ENCODE data around the gene MALL.
"Not testable (repeated sequence)": the region's sequence is repeated elsewhere in the genome, so short reads cannot be mapped to it uniquely, and the experiment has no call there.

The MALL gene

DNA sequence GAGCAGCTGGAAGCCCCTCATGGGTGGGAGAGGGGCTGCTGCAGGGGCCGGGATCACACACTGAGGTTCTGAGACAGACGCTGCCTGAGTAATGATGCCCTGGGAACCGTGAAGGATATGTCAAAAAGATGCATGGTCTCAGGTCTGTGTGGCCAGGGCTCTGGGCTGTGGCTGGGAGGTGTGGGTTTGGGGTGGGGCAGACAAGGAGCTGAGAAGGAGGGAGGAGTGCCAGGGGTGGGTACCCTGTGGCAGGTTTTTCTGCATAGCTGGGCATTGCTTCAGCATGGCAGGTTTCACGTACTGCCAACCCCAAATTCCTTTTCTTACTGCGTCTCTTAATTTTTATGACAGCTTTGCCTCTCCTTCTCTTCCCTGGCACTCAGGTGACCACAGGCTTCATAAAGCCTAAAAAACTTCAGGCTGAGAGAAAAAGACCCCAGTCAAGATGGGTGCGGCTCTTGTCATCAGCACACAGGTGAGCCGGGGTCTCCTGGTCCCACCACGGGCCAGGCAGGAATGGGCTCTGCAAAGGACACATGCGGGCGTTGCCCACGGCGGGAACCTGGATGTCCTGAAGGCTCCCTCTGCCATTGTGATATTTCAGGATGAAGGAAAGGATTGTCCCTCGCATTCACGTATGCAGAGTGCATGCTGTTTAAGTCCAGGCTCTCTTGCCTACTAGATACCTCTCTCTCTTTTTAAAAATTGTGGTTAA, 18.0 kb downstream of the MALL start:
- Histone ChIP-seq H3K9ac (ENCODE audit: insufficient read length) (no peak overlapping the region), H3K4me3 (no peak overlapping the region), H3K9me3 (ENCODE audit: low read depth, low read length) (no peaks in the 10 kb centered on the region), H3K36me3 (ENCODE audit: insufficient read depth, low read length) (no peaks in the 10 kb centered on the region), H3K27ac (no peak overlapping the region)
- TF ChIP-seq FOXP2 (optimal IDR thresholded peaks at IDR 0.05; ENCODE audit: control extremely low read depth, extremely low read length, insufficient read depth) (no peak), POLR2AphosphoS5 (IDR thresholded peaks at IDR 0.05; ENCODE audit: borderline replicate concordance, low read depth, low read length) (no peak), EZH2 (IDR thresholded peaks at IDR 0.05) (no peak)
- no peak for DNase-seq (ENCODE audit: low read depth, low spot score)

GRCh38 chr2:110095994-110096633, 19.5 kb downstream of the MALL start:
- Histone ChIP-seq H3K36me3 (ENCODE audit: insufficient read depth, low read length) (no peaks in the 10 kb centered on the region), H3K4me3 (no peak overlapping the region), H3K27ac (no peak overlapping the region), H3K9ac (ENCODE audit: insufficient read length) (no peak overlapping the region), H3K9me3 (ENCODE audit: low read depth, low read length) (no peaks in the 10 kb centered on the region)
- no peak for TF ChIP-seq FOXP2 (optimal IDR thresholded peaks at IDR 0.05; ENCODE audit: control extremely low read depth, extremely low read length, insufficient read depth)
- no peak for TF ChIP-seq POLR2AphosphoS5 (IDR thresholded peaks at IDR 0.05; ENCODE audit: borderline replicate concordance, low read depth, low read length)
- TF ChIP-seq EZH2 (IDR thresholded peaks at IDR 0.05): no peak
- DNase-seq (ENCODE audit: low read depth, low spot score): no peak

DNA sequence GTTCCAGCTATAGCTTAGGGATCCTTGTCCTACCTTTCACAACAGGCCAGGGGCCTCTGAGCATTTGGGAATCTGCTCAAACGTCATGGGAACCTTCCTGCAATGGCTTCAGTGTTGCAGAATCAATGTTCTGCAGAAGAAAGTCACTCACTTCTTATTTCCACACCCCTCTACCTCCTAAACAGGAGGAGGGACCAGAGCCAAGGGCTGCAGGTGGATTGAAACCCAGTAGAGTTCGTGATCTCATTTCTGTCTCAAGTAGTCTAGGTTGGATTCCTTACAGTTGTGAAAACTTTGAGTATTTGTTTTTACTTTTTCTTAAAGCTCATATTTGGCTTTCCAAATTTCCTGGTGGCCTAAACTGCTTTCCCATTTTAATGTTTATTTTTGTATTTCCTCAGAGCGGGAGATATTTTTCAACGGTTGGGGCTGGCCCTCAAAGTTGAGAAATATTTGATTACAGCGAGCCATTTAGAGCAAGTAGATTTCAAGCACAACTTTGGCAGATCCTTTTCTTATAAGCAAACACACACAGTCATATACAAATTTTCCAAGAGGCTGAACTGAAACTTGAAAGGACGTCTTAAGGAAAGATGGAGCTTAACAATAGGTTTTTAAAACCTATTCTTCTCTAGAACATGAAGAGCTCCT, 20.6 kb downstream of the MALL start:
- H3K36me3 ChIP-seq (ENCODE audit: insufficient read depth, low read length); H3K9me3 ChIP-seq (ENCODE audit: low read depth, low read length); H3K4me3 ChIP-seq; H3K27ac ChIP-seq; H3K9ac ChIP-seq (ENCODE audit: insufficient read length); DNase-seq (ENCODE audit: low read depth, low spot score): not testable (repeated sequence)

GRCh38 chr2:110093924-110094323, 21.7 kb downstream of the MALL start:
- not testable (repeated sequence) for H3K27ac ChIP-seq; H3K9me3 ChIP-seq (ENCODE audit: low read depth, low read length); H3K4me3 ChIP-seq; DNase-seq (ENCODE audit: low read depth, low spot score); H3K9ac ChIP-seq (ENCODE audit: insufficient read length); H3K36me3 ChIP-seq (ENCODE audit: insufficient read depth, low read length)

DNA sequence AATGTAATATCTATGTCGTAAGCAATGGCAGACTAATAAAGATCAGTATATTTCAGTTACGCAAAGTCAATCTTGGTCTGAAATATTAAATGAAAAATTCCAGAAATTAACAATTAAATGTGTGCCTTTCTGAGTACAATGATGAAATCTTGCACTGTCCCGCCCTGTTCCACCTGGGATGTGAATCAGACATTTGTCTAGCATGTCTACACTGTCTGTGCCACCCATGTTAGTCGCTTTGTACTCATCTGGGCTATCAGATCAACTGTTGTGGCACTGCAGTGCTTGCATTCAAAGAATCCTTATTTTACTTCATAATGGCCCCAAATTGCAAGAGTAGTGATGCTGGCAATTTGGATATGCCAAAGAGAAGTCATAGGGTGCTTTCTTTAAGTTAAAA, 25.5 kb downstream of the MALL start:
- H3K4me3 ChIP-seq: not testable (repeated sequence)

GRCh38 chr2:110083757-110084156, 31.9 kb downstream of the MALL start:
- H3K4me3 ChIP-seq; H3K9ac ChIP-seq (ENCODE audit: insufficient read length); H3K9me3 ChIP-seq (ENCODE audit: low read depth, low read length); DNase-seq (ENCODE audit: low read depth, low spot score); H3K27ac ChIP-seq; H3K36me3 ChIP-seq (ENCODE audit: insufficient read depth, low read length): not testable (repeated sequence)

More for the DNA sequence above, 25.5 kb downstream of the MALL start:
- not testable (repeated sequence) for DNase-seq (ENCODE audit: low read depth, low spot score); H3K27ac ChIP-seq; H3K36me3 ChIP-seq (ENCODE audit: insufficient read depth, low read length); H3K9me3 ChIP-seq (ENCODE audit: low read depth, low read length); H3K9ac ChIP-seq (ENCODE audit: insufficient read length)

DNA sequence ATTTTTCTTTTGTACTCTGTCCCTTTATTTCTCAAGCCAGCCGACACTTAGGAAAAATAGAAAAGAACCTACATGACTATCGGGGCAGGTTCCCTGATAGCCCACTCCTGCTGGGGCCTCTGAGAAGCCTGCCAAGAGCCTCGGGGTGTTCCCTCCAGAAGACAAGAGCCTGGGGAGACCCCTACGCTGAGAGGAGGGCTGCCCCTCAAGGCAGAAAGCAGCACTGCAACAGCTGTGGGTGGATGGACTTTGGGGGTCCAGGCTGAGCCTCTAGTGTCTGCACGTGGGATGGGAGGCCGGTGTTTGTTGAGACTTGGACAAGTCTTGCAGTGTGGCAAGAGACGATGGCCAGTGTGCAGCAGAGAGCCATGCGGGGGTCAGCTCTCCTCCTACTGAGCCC, 32.5 kb downstream of the MALL start:
- DNase-seq (ENCODE audit: low read depth, low spot score); H3K9ac ChIP-seq (ENCODE audit: insufficient read length); H3K4me3 ChIP-seq; H3K36me3 ChIP-seq (ENCODE audit: insufficient read depth, low read length); H3K9me3 ChIP-seq (ENCODE audit: low read depth, low read length); H3K27ac ChIP-seq: not testable (repeated sequence)

DNA sequence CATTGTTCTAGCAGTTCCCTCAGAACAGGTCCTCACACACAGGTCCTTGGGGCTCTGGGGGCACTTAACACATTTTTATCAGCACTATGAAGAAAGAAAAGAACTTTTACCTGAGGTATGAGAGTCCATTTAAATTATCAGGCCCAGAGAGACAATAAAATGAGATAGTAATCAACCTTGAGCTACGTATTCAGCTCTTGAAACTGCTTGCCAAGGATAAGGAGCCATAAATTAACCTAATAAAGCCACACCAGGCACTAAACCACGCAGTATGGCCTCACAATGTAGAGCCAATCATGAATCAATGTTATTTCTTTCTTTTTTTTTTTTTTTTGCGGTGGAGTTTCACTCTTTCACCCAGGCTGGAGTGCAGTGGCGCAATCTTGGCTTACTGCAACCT, 37.5 kb downstream of the MALL start:
- not testable (repeated sequence) for H3K27ac ChIP-seq; DNase-seq (ENCODE audit: low read depth, low spot score); H3K36me3 ChIP-seq (ENCODE audit: insufficient read depth, low read length); H3K9me3 ChIP-seq (ENCODE audit: low read depth, low read length); H3K9ac ChIP-seq (ENCODE audit: insufficient read length); H3K4me3 ChIP-seq

DNA sequence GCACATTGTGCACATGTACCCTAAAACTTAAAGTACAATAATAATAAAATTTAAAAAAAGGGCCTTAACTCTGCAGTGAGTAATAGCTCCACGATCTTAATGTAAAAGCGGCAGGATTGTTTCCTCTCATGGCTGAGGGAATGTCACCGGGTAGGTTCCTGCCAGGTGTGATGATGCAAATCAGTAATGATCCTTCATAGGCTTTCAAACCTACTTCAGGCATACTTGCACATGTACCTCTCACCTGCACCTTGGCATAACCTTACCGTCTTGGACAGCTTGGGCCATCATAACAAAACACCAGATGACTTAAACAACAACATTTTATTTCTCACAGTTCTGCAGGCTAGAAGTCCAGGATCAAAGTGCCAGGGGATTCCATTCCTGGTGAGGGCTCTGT, 39.7 kb downstream of the MALL start:
- not testable (repeated sequence) for H3K4me3 ChIP-seq; H3K9ac ChIP-seq (ENCODE audit: insufficient read length); DNase-seq (ENCODE audit: low read depth, low spot score); H3K27ac ChIP-seq; H3K9me3 ChIP-seq (ENCODE audit: low read depth, low read length); H3K36me3 ChIP-seq (ENCODE audit: insufficient read depth, low read length)

- not testable (repeated sequence) for H3K9me3 ChIP-seq (ENCODE audit: low read depth, low read length); H3K27ac ChIP-seq; H3K36me3 ChIP-seq (ENCODE audit: insufficient read depth, low read length); DNase-seq (ENCODE audit: low read depth, low spot score); H3K4me3 ChIP-seq; H3K9ac ChIP-seq (ENCODE audit: insufficient read length)
Measured at GRCh38 chr2:110069869-110070268, 45.8 kb downstream of the MALL start.

- not testable (repeated sequence) for DNase-seq (ENCODE audit: low read depth, low spot score); H3K4me3 ChIP-seq; H3K36me3 ChIP-seq (ENCODE audit: insufficient read depth, low read length); H3K27ac ChIP-seq; H3K9ac ChIP-seq (ENCODE audit: insufficient read length); H3K9me3 ChIP-seq (ENCODE audit: low read depth, low read length)
Measured at GRCh38 chr2:110068153-110068552, 47.5 kb downstream of the MALL start.

GRCh38 chr2:110062332-110062731, 53.3 kb downstream of the MALL start:
- not testable (repeated sequence) for H3K4me3 ChIP-seq; DNase-seq (ENCODE audit: low read depth, low spot score); H3K27ac ChIP-seq; H3K36me3 ChIP-seq (ENCODE audit: insufficient read depth, low read length); H3K9me3 ChIP-seq (ENCODE audit: low read depth, low read length); H3K9ac ChIP-seq (ENCODE audit: insufficient read length)

- not testable (repeated sequence) for H3K4me3 ChIP-seq; H3K27ac ChIP-seq; H3K36me3 ChIP-seq (ENCODE audit: insufficient read depth, low read length); H3K9me3 ChIP-seq (ENCODE audit: low read depth, low read length); H3K9ac ChIP-seq (ENCODE audit: insufficient read length); DNase-seq (ENCODE audit: low read depth, low spot score)
Measured at GRCh38 chr2:110060550-110060949, 55.1 kb downstream of the MALL start.
